Choroid plexus epithelial cell (primary cell): ENCODE data around the gene SORBS1.

Source experiments
- DNase-seq: peaks from one replicate; pipeline ENCODE4 v3.0.0-alpha.2; 2010; ENCODE audit warnings: low read depth
- H3K4me3 ChIP-seq: 2 replicates; pipeline ENCODE4 v1.5.1; 2011; ENCODE audit warnings: low read depth, mild to moderate bottlenecking, control low read depth, low read length, moderate library complexity
- CTCF ChIP-seq: conservative IDR thresholded peaks from 2 replicates; pipeline ENCODE4 v1.5.1; 2011; ENCODE audit warnings: low read depth, mild to moderate bottlenecking, control low read depth, inconsistent platforms, low read length, moderate library complexity

Gene SORBS1

GRCh38 chr10:95525033-95525418 is 36.1 kb downstream of the SORBS1 start:
- TF ChIP-seq CTCF = no peak
- no peak for DNase-seq
- no peak overlapping the region for H3K4me3 ChIP-seq

GRCh38 chr10:95524358-95525032 is 36.7 kb downstream of the SORBS1 start:
- DNase-seq = no peak
- TF ChIP-seq CTCF = no peak
- H3K4me3 ChIP-seq = no peak overlapping the region

GRCh38 chr10:95522117-95522516 is 39.1 kb downstream of the SORBS1 start:
- no peak overlapping the region for H3K4me3 ChIP-seq
- no peak for DNase-seq
- TF ChIP-seq CTCF = no peak

- no peak for TF ChIP-seq CTCF
Measured at GRCh38 chr10:95520617-95521016, 40.6 kb downstream of the SORBS1 start.

GRCh38 chr10:95518455-95519452 is 42.4 kb downstream of the SORBS1 start:
- DNase-seq = no peak
- no peak for TF ChIP-seq CTCF
- H3K4me3 ChIP-seq = no peak overlapping the region

More at GRCh38 chr10:95520617-95521016, 40.6 kb downstream of the SORBS1 start:
- no peak for DNase-seq
- H3K4me3 ChIP-seq = no peak overlapping the region

- no peak for TF ChIP-seq CTCF
- peak; percentile 58 for DNase-seq
- H3K4me3 ChIP-seq = no peak overlapping the region
Measured at GRCh38 chr10:95517536-95518454, 43.4 kb downstream of the SORBS1 start.
